Neuron (in vitro differentiated cells): ENCODE results near the gene CRISPLD2.
"Not testable (repeated sequence)": the region's sequence is repeated elsewhere in the genome, so short reads cannot be mapped to it uniquely, and the experiment has no call there.

Experiments used
- H2AFZ ChIP-seq: one replicate; pipeline ENCODE4 v1.6.1; 2013; ENCODE audit warnings: low read depth, mild to moderate bottlenecking, inconsistent platforms, low read length, moderate library complexity
- H3K27me3 ChIP-seq: one replicate; pipeline ENCODE4 v1.6.1; 2013; ENCODE audit warnings: low read length; ENCODE audit not compliant: insufficient read depth
- H3K36me3 ChIP-seq: one replicate; pipeline ENCODE4 v1.6.1; 2013; ENCODE audit warnings: low read length; ENCODE audit not compliant: insufficient read depth
- H3K4me1 ChIP-seq: one replicate; pipeline ENCODE4 v1.6.1; 2013; ENCODE audit warnings: low read length; ENCODE audit not compliant: insufficient read depth
- H3K4me3 ChIP-seq: 2 replicates; pipeline ENCODE4 v1.5.1; 2013; ENCODE audit warnings: mild to moderate bottlenecking, low read length, moderate library complexity
- H3K9me3 ChIP-seq: one replicate; pipeline ENCODE4 v1.6.1; 2013; ENCODE audit warnings: low read length

Gene CRISPLD2

GRCh38 chr16:84928679-84929420, 109.1 kb downstream of the CRISPLD2 start:
- Histone ChIP-seq H3K27me3 (peaks cover 22% of the 10 kb centered on the region), H3K4me3 (no peak overlapping the region), H3K9me3 (no peaks in the 10 kb centered on the region), H2AFZ (no peak overlapping the region), H3K4me1 (no peaks in the 10 kb centered on the region), H3K36me3 (no peaks in the 10 kb centered on the region)

GRCh38 chr16:84929421-84930297, 109.9 kb downstream of the CRISPLD2 start:
- H2AFZ ChIP-seq: no peak overlapping the region
- H3K4me3 ChIP-seq: no peak overlapping the region
- H3K36me3 ChIP-seq: no peaks in the 10 kb centered on the region
- no peaks in the 10 kb centered on the region for H3K4me1 ChIP-seq
- H3K9me3 ChIP-seq: no peaks in the 10 kb centered on the region
- H3K27me3 ChIP-seq: peaks cover 27% of the 10 kb centered on the region

GRCh38 chr16:84930298-84931106, 110.7 kb downstream of the CRISPLD2 start:
- no peak overlapping the region for H3K4me3 ChIP-seq
- H3K27me3 ChIP-seq: peaks cover 27% of the 10 kb centered on the region
- H2AFZ ChIP-seq: no peak overlapping the region
- no peaks in the 10 kb centered on the region for H3K4me1 ChIP-seq
- H3K9me3 ChIP-seq: no peaks in the 10 kb centered on the region
- H3K36me3 ChIP-seq: no peaks in the 10 kb centered on the region

GRCh38 chr16:84931107-84931494, 111.3 kb downstream of the CRISPLD2 start:
- H2AFZ ChIP-seq: no peak overlapping the region
- H3K4me1 ChIP-seq: no peaks in the 10 kb centered on the region
- H3K9me3 ChIP-seq: no peaks in the 10 kb centered on the region
- H3K36me3 ChIP-seq: no peaks in the 10 kb centered on the region
- peaks cover 27% of the 10 kb centered on the region for H3K27me3 ChIP-seq
- no peak overlapping the region for H3K4me3 ChIP-seq

GRCh38 chr16:84931506-84931905, 111.7 kb downstream of the CRISPLD2 start:
- H2AFZ ChIP-seq: no peak overlapping the region
- H3K4me3 ChIP-seq: no peak overlapping the region
- no peaks in the 10 kb centered on the region for H3K9me3 ChIP-seq
- peaks cover 27% of the 10 kb centered on the region for H3K27me3 ChIP-seq
- H3K4me1 ChIP-seq: no peaks in the 10 kb centered on the region
- H3K36me3 ChIP-seq: no peaks in the 10 kb centered on the region

GRCh38 chr16:84932681-84933080, 112.9 kb downstream of the CRISPLD2 start:
- H3K9me3 ChIP-seq: no peaks in the 10 kb centered on the region
- no peaks in the 10 kb centered on the region for H3K4me1 ChIP-seq
- no peaks in the 10 kb centered on the region for H3K36me3 ChIP-seq
- H2AFZ ChIP-seq: no peak overlapping the region
- no peak overlapping the region for H3K4me3 ChIP-seq
- H3K27me3 ChIP-seq: peaks cover 27% of the 10 kb centered on the region

GRCh38 chr16:84933774-84934631, 114.2 kb downstream of the CRISPLD2 start:
- no peak overlapping the region for H3K4me3 ChIP-seq
- no peaks in the 10 kb centered on the region for H3K4me1 ChIP-seq
- H3K36me3 ChIP-seq: no peaks in the 10 kb centered on the region
- H3K27me3 ChIP-seq: peaks cover 24% of the 10 kb centered on the region
- H3K9me3 ChIP-seq: no peaks in the 10 kb centered on the region
- no peak overlapping the region for H2AFZ ChIP-seq

GRCh38 chr16:84937196-84938005, 117.6 kb downstream of the CRISPLD2 start:
- H2AFZ ChIP-seq: no peak overlapping the region

GRCh38 chr16:84938616-84939015, 118.8 kb downstream of the CRISPLD2 start:
- not testable (repeated sequence) for H2AFZ ChIP-seq

More at GRCh38 chr16:84937196-84938005, 117.6 kb downstream of the CRISPLD2 start:
- peaks cover 25% of the 10 kb centered on the region for H3K27me3 ChIP-seq
- H3K36me3 ChIP-seq: no peaks in the 10 kb centered on the region
- H3K4me3 ChIP-seq: no peak overlapping the region
- H3K4me1 ChIP-seq: no peaks in the 10 kb centered on the region
- H3K9me3 ChIP-seq: peaks cover 4% of the 10 kb centered on the region

GRCh38 chr16:84940670-84941551, 121.1 kb downstream of the CRISPLD2 start:
- H3K4me3 ChIP-seq: no peak overlapping the region
- H3K4me1 ChIP-seq: no peaks in the 10 kb centered on the region

More at GRCh38 chr16:84938616-84939015, 118.8 kb downstream of the CRISPLD2 start:
- peaks cover 19% of the 10 kb centered on the region for H3K27me3 ChIP-seq
- not testable (repeated sequence) for H3K36me3 ChIP-seq, H3K9me3 ChIP-seq, H3K4me1 ChIP-seq, H3K4me3 ChIP-seq

GRCh38 chr16:84941921-84942320, 122.1 kb downstream of the CRISPLD2 start:
- no peaks in the 10 kb centered on the region for H3K4me1 ChIP-seq
- peaks cover 5% of the 10 kb centered on the region for H3K9me3 ChIP-seq
- H3K36me3 ChIP-seq: no peaks in the 10 kb centered on the region
- no peak overlapping the region for H3K4me3 ChIP-seq
- peaks cover 16% of the 10 kb centered on the region for H3K27me3 ChIP-seq
- no peak overlapping the region for H2AFZ ChIP-seq

More at GRCh38 chr16:84940670-84941551, 121.1 kb downstream of the CRISPLD2 start:
- no peaks in the 10 kb centered on the region for H3K36me3 ChIP-seq
- no peak overlapping the region for H2AFZ ChIP-seq
- H3K9me3 ChIP-seq: peaks cover 5% of the 10 kb centered on the region
- peaks cover 16% of the 10 kb centered on the region for H3K27me3 ChIP-seq
